Astrocyte (in vitro differentiated cells and primary cell): ENCODE results near the gene PRR7.

ENCODE experiments used
- EZH2 ChIP-seq: IDR thresholded peaks from 2 replicates; pipeline ENCODE4 v1.6.1; 2012; ENCODE audit warnings: mild to moderate bottlenecking, low read length, inconsistent platforms; ENCODE audit not compliant: insufficient read depth
- TF ChIP-seq, protein P1 (sequence below): IDR thresholded peaks from 2 replicates; pipeline ENCODE4 v1.5.1; 2011; ENCODE audit warnings: low read depth, mild to moderate bottlenecking, inconsistent platforms, low read length, moderate library complexity; ENCODE audit not compliant: insufficient read depth

DNA sequence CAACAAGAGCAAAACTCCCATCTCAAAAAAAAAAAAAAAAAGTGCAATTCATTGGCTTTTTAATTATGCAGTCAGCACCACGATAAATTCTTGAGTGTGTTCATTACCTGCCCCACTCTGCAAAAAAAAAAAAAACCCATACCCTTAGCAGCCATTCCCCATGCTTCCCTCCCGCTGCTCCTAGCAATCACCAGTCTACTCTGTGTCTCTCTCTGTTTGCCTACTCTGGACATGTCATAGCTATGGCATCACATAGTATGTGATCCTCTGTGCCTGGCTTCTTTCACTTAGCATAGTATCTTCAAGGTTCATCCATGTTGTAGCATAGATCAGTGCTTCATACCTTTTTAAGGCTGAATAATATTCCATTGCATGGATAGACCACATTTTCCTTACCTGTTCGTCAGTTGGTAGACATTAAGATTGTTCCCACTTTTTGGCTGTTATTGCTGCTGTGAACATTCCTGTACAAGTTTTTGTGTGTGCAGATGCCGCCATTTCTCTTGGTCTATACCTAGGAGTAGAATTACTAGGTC, 7.0 kb upstream of the PRR7 start:
- no peak for TF ChIP-seq EZH2
- TF ChIP-seq, protein P1, sequence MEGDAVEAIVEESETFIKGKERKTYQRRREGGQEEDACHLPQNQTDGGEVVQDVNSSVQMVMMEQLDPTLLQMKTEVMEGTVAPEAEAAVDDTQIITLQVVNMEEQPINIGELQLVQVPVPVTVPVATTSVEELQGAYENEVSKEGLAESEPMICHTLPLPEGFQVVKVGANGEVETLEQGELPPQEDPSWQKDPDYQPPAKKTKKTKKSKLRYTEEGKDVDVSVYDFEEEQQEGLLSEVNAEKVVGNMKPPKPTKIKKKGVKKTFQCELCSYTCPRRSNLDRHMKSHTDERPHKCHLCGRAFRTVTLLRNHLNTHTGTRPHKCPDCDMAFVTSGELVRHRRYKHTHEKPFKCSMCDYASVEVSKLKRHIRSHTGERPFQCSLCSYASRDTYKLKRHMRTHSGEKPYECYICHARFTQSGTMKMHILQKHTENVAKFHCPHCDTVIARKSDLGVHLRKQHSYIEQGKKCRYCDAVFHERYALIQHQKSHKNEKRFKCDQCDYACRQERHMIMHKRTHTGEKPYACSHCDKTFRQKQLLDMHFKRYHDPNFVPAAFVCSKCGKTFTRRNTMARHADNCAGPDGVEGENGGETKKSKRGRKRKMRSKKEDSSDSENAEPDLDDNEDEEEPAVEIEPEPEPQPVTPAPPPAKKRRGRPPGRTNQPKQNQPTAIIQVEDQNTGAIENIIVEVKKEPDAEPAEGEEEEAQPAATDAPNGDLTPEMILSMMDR: no peak
